GM19025 (cell line): ENCODE data around the gene THSD7A.

ENCODE experiments used
- ATAC-seq: cut with Tn5 transposase; IDR thresholded peaks from one replicate; pipeline ENCODE4 v1.9.1; 2021; ENCODE audit warnings: mild to moderate bottlenecking, low read depth, moderate library complexity; ENCODE audit not compliant: unreplicated experiment

THSD7A gene

GRCh38 chr7:11707606-11708193 is 124.3 kb downstream of the THSD7A start:
- no peak for ATAC-seq

- ATAC-seq, result no peak
These were observed 125.1 kb downstream of the THSD7A start for GRCh38 chr7:11706666-11707605.

- no peak for ATAC-seq
These were observed 128.2 kb downstream of the THSD7A start for GRCh38 chr7:11703829-11704228.

GRCh38 chr7:11702938-11703337 is 129.1 kb downstream of the THSD7A start:
- no peak for ATAC-seq

GRCh38 chr7:11701829-11702560 is 130.0 kb downstream of the THSD7A start:
- ATAC-seq, result no peak

GRCh38 chr7:11699666-11700065 is 132.3 kb downstream of the THSD7A start:
- ATAC-seq, result no peak

- ATAC-seq, result no peak
These were observed 133.6 kb downstream of the THSD7A start for GRCh38 chr7:11698384-11698871.

- no peak for ATAC-seq
These were observed 141.6 kb downstream of the THSD7A start for GRCh38 chr7:11690395-11690794.

GRCh38 chr7:11689096-11689495 is 142.9 kb downstream of the THSD7A start:
- no peak for ATAC-seq

GRCh38 chr7:11681461-11681860 is 150.5 kb downstream of the THSD7A start:
- ATAC-seq, result no peak

GRCh38 chr7:11675163-11675562 is 156.8 kb downstream of the THSD7A start:
- ATAC-seq, result no peak

- no peak for ATAC-seq
These were observed 163.3 kb downstream of the THSD7A start for GRCh38 chr7:11668727-11669126.

- ATAC-seq, result no peak
These were observed 164.2 kb downstream of the THSD7A start for GRCh38 chr7:11667810-11668185.

- ATAC-seq, result no peak
These were observed 164.8 kb downstream of the THSD7A start for GRCh38 chr7:11667071-11667809.

- ATAC-seq, result no peak
These were observed 166.6 kb downstream of the THSD7A start for GRCh38 chr7:11665357-11665756.

GRCh38 chr7:11655642-11656041 is 176.4 kb downstream of the THSD7A start:
- ATAC-seq, result no peak

- no peak for ATAC-seq
These were observed 176.8 kb downstream of the THSD7A start for GRCh38 chr7:11655163-11655562.

- ATAC-seq, result no peak
These were observed 181.5 kb downstream of the THSD7A start for GRCh38 chr7:11650500-11650899.

- ATAC-seq, result no peak
These were observed 182.0 kb downstream of the THSD7A start for GRCh38 chr7:11650030-11650429.

- ATAC-seq, result no peak
These were observed 183.0 kb downstream of the THSD7A start for GRCh38 chr7:11648980-11649379.
